ENCODE measurements around the gene EHBP1L1.
"Not testable (repeated sequence)": the region's sequence is repeated elsewhere in the genome, so short reads cannot be mapped to it uniquely, and the experiment has no call there.

The EHBP1L1 gene

DNA sequence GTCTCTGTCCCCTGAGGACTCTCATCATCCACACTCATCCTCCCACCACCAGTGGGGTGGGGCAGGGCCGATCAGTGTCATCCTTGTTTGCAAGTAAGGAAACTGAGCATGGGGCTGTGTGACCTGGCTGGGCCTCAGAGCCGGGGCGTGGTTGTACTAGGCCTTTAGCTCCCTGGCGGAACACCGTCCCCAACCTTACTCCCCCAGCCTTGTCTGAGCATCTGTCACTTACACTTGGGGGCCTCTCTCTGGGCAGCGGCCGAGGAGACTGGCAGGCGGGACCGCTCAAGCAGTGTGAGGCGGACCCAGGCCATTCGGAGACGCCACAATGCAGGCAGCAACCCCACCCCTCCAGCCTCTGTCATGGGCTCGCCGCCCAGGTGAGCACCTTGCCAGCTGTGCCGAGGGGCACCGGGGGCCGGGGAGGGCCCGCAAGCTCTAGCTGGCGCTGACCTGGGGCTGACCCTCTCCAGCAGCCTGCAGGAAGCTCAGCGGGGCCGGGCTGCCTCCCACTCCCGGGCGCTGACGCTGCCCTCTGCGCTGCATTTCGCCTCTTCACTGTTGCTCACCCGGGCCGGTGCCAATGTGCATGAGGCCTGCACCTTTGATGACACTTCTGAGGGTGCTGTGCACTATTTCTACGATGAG, 43.6 kb downstream of the EHBP1L1 start:
- FAIRE-seq, result no peak

DNA sequence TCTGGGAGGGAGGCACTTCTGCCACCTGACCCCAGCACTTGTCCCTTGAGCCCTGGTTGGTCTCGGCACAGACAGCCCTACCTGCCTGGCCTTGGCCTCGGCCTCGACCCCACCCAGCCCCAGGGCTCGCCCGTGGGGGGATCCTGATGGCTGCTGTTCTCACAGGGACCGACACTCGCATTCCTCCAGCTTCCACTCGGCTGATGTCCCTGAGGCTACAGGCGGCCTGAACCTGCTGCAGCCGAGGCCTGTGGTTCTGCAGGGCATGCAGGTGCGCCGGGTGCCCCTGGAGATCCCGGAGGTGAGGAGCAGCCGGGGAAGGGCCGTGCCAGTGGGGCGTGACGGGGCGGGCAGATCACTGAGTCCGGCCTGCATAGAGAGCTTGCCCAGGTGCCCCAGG, 44.8 kb downstream of the EHBP1L1 start:
- no peak for FAIRE-seq

DNA sequence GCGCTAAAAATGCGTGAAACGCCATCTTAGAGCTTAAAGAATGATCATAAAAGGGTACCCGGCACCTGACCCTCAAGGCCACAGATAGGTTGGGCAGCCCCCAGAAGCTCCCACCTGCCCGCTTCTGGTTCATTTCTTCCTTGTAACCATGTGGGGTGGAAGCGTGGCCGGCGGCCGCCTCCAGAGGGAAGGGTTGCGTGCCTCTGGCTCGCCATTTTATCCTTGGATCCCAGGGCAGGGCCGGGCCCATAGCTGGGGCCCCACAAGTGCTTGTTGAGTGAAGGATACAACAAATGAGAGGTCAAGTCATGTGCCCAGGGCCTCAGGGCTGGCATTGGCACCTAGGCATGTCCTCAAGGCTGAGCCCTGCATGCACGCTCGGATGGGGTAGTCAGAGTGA, 45.6 kb downstream of the EHBP1L1 start:
- no peak for FAIRE-seq

DNA sequence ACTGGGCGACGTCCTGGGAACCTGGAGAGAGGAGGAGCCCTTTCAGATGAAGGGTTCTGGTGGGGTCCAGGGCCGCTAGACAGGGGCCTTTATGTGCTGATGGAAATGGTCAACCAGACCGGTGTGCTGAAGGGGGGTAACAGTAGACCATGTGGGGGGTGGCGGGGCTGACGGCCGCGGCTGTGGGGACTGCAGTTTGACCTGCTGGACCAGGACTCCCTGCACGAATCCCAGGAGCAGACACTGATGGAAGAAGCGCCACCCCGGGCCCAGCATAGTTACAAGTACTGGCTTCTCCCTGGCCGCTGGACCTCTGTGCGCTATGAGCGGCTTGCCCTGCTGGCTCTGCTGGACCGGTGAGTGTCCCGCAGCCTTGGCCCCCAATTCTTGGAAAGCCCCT, 46.2 kb downstream of the EHBP1L1 start:
- no peak for FAIRE-seq

DNA sequence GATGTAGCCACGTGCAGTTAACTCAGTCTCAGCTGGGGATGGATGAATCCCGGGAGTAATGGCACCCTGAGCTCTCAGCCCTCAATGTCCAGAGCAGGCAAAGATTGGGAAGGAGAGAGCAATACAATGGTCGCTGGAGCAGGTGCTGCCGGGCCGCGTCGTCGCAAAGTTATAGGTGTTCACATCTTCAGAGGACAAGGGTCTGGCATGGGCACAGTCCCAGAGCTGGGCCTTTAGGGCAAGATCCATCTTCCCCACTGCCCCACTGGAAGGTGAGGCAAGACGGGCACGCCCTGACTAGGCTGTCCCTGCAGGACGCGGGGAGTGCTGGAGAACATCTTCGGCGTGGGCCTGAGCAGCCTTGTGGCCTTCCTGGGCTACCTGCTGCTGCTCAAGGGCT, 47.3 kb downstream of the EHBP1L1 start:
- no peak for FAIRE-seq

DNA sequence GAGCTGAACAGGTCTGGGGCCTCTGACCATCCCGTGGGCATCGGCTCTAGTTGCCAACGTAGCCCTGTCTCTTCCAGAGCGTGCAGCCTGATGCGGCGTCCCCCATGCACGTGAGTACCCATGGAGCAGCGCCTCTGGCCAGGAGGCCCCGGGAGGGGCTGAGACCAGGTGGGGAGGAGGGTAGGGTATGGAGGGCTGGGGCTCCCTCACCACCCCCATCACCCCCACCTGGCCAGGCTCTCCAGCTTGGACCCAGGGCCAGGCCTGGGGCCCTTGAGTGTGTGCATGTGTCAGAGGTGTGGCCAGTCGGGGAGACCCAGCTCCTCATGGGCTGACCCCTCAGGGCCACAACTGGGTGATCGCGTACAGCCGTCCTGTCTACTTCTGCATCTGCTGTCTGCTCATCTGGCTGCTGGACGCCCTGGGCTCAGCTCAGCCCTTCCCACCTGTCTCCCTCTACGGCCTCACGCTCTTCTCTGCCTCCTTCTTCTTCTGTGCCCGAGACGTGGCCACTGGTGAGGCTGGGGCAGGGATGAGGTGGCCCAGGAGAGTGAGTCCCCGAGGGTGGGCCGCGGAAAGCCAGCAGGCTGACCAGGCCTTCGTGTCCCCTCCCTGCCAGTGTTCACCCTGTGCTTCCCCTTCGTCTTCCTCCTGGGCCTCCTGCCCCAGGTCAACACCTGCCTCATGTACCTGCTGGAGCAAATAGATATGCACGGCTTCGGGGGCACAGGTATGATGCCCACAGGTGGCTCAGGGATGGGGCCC, 48.2 kb downstream of the EHBP1L1 start:
- FAIRE-seq, result no peak

DNA sequence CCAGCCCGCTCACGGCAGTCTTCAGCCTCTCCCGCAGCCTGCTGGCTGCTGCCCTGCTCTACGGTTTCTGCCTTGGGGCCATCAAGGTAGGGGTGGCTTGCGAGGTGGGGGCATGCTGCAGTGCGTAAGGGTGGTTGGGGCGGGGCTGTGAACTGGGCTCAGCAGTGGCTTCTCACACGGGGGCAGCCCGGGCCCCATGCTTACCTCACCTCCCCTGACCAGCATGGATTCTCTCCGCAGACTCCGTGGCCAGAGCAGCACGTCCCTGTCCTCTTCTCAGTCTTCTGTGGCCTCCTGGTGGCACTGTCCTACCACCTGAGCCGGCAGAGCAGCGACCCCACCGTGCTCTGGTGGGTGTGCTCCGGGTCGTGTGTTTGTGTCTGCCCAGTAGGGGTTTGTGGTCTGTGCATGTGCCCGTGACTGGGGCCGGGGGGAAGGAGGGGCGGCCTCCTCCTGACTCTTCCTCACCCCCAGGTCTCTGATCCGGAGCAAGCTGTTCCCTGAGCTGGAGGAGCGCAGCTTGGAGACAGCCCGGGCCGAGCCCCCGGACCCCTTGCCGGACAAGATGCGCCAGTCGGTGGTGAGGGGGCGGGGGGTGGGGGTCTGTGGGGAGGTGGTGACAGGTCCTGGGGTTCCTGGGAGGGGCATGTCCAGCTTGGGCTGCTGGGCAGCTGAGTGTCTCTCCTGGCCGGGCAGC, 49.2 kb downstream of the EHBP1L1 start:
- no peak for FAIRE-seq

DNA sequence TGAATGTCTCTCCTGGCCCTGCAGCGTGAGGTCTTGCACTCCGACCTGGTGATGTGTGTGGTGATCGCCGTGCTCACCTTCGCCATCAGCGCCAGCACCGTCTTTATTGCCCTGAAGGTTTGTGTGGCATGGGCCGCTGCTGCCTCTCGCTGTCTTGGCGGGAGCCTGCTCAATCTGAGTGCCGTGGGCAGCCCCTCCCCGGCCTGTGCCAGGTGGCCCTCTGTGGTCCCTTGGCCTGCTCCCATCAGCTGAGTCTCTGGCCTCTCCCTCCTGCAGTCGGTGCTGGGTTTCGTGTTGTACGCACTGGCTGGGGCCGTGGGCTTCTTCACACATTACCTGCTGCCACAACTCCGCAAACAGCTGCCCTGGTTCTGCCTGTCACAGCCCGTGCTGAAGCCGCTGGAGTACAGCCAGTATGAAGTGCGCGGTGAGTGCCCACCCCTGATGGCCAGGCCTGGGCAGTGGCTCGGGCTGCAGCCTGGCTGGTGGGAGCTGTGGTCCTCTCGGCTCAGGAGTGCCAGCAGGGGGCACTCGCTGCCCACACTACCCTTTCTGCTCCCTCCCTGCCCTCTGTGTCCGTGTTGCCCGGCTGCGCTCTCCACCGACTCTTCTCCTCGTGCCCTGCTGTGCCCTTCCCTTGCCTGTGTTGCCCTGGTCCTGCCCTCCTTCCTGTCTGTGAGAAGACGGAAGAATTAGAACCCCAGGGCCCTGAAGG, 49.9 kb downstream of the EHBP1L1 start:
- no peak for FAIRE-seq

DNA sequence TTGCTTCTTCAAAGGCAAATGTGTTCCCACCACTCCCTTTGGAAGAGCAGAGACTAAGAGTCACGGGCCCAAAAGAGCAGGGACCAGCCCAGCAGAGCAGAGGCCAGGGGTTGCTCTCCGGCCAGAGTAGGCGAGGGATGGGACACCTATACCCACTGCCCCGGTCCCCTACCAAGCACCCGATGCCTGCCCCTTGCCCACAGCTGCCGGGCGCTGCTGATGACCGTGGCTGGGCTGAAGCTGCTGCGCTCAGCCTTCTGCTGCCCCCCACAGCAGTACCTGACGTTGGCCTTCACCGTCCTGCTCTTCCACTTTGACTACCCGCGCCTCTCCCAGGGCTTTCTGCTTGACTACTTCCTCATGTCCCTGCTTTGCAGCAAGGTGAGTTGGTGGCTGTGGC, 51.3 kb downstream of the EHBP1L1 start:
- FAIRE-seq, result no peak

DNA sequence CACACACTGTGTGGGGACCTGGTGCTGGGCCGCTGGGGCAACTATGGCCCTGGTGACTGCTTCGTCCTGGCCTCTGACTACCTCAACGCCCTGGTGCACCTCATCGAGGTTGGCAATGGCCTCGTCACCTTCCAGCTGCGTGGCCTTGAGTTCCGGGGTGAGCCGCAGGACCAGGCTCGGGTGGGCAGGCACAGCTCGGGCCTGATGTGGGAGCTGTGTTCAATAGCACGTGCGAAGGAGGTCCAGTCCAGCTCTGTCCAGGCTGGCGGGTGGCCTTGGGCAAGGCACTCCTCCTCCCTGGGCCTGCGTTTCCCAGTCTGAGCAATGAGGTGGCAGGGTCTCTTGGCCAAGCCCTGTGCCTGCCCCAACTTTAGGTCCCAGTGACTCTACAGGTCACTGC, 53.7 kb downstream of the EHBP1L1 start:
- no peak for FAIRE-seq

DNA sequence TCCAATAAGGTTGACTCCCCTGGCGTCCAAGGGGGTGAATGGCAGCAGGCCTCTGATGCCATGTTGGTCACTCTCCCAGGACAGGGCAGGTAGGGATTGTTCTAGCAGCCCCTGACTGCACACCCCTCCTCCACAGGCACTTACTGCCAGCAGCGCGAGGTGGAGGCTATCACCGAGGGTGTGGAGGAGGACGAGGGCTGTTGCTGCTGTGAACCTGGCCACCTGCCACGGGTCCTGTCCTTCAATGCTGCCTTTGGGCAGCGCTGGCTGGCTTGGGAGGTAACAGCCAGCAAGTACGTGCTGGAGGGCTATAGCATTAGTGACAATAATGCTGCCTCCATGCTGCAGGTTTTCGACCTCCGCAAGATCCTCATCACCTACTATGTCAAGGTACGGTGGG, 54.4 kb downstream of the EHBP1L1 start:
- FAIRE-seq, result no peak

DNA sequence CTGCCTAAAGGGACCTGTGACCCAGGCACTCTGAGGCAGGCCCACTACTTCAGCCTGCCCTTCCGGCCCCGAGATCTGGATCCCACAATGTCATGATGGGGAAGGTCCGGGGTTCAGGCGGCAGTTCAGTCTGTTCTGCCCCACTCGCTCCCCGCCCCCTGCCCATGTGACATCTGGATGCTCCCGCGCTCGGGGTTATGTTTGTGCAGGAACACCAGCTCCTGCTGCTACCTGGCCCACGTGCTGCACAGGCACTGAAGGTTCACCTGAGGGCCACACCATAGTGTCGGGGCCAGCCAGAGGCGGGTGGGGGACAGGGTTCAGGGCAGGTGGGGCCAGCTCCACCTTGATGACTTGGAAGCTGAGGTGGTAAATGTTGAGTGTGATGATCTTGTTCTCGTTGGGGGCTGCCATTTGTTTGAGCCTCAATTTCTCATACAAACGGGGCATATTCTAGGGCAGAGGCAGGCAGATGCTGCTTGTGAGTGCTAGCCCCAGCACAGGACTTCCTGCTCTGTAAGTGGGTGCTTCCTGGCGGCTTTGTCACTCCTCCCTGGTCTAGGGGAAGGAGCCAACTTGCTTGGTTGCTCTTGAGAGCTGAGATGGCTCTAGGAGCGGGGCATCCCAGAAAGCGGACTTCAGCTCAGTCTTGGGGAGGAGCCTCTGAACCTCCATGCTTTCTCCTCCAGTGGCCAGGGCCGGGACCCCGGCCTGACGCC, 57.7 kb downstream of the EHBP1L1 start:
- no peak for FAIRE-seq

DNA sequence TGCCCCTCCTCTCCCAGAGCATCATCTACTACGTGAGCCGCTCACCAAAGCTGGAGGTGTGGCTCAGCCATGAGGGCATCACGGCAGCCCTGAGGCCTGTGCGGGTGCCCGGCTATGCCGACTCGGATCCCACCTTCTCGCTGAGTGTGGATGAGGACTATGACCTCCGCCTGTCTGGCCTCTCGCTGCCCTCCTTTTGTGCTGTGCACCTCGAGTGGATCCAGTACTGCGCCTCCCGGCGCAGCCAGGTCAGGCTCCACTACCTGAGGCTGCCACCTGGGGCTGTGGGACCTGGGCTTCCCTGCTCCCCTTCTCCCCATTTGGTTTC, 58.2 kb downstream of the EHBP1L1 start:
- no peak for FAIRE-seq

DNA sequence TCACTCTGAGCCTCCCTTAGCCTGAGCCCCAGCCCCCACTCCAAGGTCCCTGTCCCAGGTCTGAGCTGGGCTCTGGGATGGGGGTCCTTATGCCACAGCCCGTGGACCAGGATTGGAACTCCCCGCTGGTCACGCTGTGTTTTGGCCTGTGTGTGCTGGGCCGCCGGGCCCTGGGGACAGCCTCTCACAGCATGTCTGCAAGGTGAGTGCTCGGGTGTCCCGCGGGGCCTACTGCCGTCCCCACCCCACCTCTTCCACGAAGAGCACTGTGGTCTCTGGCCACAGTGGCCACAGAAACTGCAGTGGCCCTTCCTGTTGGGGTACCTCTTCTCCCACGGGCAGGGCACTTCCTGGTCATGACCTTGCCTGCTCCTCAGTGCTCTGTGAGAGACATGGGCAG, 58.6 kb downstream of the EHBP1L1 start:
- FAIRE-seq, result no peak

DNA sequence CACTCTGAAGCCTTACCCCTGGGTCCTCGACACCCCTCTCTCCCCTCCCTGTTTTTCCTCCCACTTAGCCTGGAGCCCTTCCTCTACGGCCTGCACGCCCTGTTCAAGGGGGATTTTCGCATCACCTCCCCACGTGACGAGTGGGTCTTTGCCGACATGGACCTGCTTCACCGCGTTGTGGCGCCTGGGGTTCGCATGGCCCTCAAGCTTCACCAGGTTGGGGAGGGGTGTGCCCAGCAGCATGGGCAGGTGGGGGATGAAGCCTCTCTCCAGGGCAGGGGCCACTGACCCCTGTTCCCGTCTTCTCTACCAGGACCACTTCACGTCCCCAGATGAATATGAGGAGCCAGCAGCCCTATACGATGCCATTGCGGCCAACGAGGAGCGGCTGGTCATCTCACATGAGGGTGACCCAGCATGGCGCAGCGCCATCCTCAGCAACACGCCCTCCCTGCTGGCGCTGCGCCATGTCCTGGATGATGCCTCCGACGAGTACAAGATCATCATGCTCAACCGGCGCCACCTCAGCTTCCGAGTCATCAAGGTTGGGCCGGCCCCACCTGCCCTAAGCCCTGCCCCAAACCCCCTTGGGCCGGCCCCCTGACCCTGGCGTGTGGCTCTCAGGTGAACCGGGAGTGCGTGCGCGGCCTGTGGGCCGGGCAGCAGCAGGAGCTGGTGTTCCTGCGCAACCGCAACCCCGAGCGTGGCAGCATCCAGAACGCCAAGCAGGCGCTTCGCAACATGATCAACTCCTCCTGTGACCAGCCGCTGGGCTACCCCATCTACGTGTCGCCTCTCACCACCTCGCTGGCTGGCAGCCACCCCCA, 59.3 kb downstream of the EHBP1L1 start:
- FAIRE-seq, result no peak

DNA sequence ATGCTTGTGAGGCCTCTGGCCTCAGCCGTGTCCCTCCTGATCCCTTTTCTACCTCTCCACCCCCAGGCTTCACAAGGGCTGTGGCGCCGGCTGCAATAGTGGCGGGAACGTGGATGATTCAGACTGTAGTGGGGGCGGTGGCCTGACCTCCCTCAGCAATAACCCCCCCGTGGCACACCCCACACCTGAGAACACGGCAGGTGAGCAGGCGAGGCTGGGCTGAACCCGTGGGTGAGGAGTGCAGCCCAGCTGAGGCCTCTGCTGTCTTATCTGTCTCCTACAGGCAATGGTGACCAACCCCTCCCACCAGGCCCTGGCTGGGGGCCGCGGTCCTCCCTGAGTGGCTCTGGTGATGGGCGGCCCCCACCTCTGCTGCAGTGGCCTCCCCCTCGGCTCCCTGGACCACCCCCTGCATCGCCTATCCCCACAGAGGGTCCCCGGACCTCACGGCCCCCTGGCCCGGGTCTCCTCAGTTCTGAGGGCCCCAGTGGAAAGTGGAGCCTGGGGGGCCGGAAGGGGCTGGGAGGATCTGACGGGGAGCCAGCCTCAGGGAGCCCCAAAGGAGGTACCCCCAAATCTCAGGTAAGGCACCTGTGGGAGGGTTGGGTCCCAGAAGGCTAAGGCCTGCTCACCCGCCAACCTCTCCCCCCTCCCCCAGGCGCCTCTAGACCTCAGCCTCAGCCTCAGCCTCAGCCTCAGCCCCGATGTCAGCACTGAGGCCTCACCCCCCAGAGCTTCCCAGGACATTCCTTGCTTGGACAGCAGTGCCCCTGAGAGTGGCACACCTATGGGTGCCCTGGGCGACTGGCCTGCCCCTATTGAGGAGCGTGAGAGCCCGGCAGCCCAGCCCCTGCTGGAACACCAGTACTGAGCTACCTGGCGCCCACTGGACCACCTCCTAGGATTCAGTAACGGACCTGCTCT, 60.5 kb downstream of the EHBP1L1 start:
- no peak for FAIRE-seq

DNA sequence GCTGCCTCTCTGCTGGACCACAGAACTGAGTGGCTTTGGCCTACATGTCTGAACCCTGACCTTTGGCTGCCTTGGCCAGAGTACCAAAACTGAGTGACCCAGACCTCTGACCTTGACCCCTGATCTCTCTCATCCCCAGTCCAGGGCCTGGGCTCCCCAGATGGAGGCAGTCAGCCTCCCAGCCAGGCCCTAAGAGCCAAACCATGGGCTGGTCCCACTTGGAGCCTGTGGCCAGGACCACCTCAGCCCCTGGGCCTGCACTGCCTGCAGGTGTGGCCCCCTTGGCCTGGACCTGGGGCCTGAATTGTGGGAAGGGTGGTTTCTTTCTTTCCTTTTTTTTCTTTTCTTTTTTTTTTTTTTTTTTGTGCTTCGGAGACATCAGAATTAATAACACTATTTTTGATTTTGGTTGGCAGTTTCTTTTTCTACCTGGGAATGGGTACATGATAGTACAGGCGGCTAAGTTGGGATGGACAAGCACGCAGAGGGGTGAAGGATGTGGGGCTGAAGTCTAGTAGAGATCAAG, 61.2 kb downstream of the EHBP1L1 start:
- no peak for FAIRE-seq

DNA sequence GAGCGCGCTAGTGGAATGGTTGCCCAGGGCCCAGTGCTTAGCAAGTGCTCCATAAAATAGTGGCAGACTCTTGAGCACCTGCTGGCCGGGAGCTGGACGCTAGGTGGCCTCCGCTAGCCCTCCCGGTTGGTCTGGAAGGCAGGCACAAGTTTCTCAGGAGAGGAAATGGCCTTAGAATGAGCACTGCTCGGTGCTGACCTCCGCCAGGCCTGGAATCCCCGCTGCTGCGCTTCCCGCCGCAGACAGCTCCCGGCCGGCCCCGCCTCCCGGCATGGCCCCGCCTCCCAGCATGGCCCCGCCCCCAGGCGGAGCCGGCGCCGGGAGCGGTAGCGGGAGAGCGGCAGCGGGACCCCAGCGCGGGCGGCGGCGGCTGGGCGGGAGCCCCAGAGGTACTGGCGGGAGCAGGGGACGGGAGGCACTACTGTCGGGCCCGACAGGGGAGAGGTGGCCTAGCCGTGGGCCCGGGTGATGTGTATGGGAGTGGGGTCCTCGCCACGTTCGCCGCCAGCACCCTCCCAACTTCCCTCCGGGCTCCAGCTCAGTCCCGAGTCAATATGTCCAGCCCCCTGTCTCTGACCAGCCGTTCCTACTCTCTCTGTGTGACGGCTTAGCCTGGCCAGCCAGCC, 62.1 kb downstream of the EHBP1L1 start, which contains the start of gene SIPA1:
TSS of gene SIPA1 (plus strand) at position 308 of the 626 bp plus-strand sequence. CDS start 2,821 bp downstream, outside the sequence.
- FAIRE-seq, result peak; percentile 19

DNA sequence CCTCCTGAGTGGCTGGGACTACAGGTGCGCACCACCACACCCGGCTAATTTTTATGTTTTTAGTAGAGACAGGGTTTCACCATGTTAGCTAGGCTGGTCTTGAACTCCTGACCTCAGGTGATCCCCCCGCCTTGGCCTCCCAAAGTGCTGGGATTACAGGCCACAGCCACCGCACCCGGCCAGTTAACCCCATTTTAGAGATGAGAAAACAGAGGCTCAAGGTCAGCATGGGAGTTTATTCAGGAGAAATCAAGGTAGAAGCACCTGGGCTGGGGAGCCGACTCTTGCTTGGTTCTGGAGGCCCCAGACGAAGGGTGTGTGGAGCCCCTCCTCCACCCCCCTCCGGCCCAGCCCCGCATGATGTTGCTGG, 63.4 kb downstream of the EHBP1L1 start:
- not testable (repeated sequence) for FAIRE-seq
